ENCODE results near the gene SURF4.

GRCh38 chr9:133321411-133321935, 54.4 kb downstream of the SURF4 start:
- TF ChIP-seq EP300 (IDR thresholded peaks at IDR 0.05; ENCODE audit: borderline replicate concordance) (no peak), YY1 (IDR thresholded peaks at IDR 0.05; ENCODE audit: low read depth) (no peak), RAD21 (IDR thresholded peaks at IDR 0.05; ENCODE audit: low read depth) (no peak), USF1 (IDR thresholded peaks at IDR 0.05) (no peak)

Measured in Ishikawa (cell line).